ENCODE measurements around the gene ANKRD65. TPM values are rescaled to one million over a fixed set of nuclear protein-coding genes. Genes with fewer than 3 reads are reported as not detected.

Gene ANKRD65
- total RNA-seq, 1 experiment from 2014 or later, result not detected

DNA sequence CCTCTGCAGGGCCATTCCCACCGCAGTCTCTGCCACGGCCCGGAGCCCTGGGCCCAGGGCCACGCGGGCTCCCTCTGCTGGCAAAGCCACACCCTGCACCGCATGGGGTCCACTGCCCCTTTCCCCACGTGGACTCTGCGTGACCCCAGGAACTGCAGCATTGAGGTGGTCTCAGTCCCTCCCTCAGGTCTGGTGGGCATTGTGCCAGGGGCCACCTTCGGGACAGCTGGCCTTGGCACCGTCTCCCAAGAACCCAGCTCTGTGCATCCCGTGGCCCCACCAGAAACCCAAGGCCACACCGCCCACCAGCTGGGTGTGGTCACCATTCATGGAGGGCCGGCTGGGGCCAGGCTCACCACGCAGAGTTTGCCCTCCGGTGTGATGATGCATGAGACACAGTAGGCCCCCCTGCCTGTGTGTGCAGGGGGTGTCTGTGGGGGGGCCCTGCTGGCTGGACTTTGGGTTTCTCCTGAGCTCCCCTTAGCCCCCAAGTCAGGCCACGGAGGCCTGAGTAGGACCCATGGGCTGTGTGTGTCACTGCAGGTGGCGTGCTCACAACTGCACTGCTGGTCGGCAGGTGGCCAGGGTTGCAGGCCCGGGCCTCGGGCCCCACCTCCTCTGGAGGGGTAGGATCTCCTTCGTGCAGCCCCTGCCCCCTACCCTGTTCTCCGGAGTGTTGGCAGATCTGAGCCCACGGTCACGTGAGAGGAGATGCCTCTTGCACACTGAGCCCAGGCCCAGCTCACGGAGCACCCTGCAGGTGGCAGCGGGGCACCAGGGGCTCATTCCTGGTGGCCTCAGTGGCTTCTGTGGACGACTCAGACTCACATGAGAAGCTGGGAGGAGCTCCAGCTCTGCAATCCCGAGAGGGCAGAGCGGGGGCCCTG lies 20.2 kb upstream of the ANKRD65 start:
- Histone ChIP-seq H2AFZ (ENCODE audit: low read depth, low read length, poor library complexity, severe bottlenecking) (no peak overlapping the region), H3K4me2 (ENCODE audit: low read length) (peak overlapping the region; percentile 62), H3K79me2 (ENCODE audit: insufficient read depth, low read length) (peaks cover 20% of the 10 kb centered on the region; the same call in 1 of the 2 replicates), H3K4me1 (ENCODE audit: control insufficient read depth in 1 of 2, insufficient read depth in 2 of 2, low read length in 2 of 2) (peaks cover 14 to 25% of the 10 kb centered on the region in 2 experiments), H3K4me3 (replicated peaks in 1 of 2; ENCODE audit: low read depth in 1 of 2, low read length in 2 of 2) (0 out of 4 replicates have a peak overlapping the region, but pooled peaks of 1 of the 2 experiments have one; percentile 13), H3K9me2 (ENCODE audit: insufficient read depth) (no peaks in the 10 kb centered on the region), H3K9ac (ENCODE audit: low read length) (peak overlapping the region; percentile 47), H3K27ac (ENCODE audit: low read depth, low read length) (peak overlapping the region; percentile 52; the same call in 1 of the 2 replicates), H4K20me1 (ENCODE audit: insufficient read depth) (no peaks in the 10 kb centered on the region), H3K9me3 (ENCODE audit: control insufficient read depth in 1 of 2, insufficient read depth in 1 of 2, low read depth in 1 of 2, low read length in 2 of 2) (no peaks in the 10 kb centered on the region), H3K27me3 (ENCODE audit: insufficient read depth, low read length) (no peaks in the 10 kb centered on the region), H3K36me3 (ENCODE audit: control insufficient read depth in 1 of 2, insufficient read depth in 2 of 2, low read length in 2 of 2) (no peaks in the 10 kb centered on the region)
- no peak for DNase-seq (ENCODE audit: low read depth, low spot score)
- no TSS peak for BruUV-seq (replicated peaks)
- intact Hi-C loops (cut with micrococcal nuclease), result loop anchor here (2.0 kb wide), 1 partner anchor 38 kb away; no protein-coding TSS in a partner anchor
- ChIA-PET POLR2A (interaction anchor here (0.6 kb wide), 1 partner anchor 372 kb away, joined by 7 read pairs; no protein-coding TSS in a partner anchor), CTCF (interaction anchor here (0.8 to 2.9 kb wide), 8 partner anchors 12 to 70 kb away, joined by 3 to 10 read pairs (median 4); partner anchors contain the start of gene CCNL2), RAD21 (ENCODE audit: low non-redundant PET in 1 of 2, low total read pairs in 2 of 2, uncharacterized antibody in 2 of 2, unreplicated experiment in 2 of 2) (no interaction called here)
- peak; percentile 85 for ATAC-seq
- TF ChIP-seq, protein P1, sequence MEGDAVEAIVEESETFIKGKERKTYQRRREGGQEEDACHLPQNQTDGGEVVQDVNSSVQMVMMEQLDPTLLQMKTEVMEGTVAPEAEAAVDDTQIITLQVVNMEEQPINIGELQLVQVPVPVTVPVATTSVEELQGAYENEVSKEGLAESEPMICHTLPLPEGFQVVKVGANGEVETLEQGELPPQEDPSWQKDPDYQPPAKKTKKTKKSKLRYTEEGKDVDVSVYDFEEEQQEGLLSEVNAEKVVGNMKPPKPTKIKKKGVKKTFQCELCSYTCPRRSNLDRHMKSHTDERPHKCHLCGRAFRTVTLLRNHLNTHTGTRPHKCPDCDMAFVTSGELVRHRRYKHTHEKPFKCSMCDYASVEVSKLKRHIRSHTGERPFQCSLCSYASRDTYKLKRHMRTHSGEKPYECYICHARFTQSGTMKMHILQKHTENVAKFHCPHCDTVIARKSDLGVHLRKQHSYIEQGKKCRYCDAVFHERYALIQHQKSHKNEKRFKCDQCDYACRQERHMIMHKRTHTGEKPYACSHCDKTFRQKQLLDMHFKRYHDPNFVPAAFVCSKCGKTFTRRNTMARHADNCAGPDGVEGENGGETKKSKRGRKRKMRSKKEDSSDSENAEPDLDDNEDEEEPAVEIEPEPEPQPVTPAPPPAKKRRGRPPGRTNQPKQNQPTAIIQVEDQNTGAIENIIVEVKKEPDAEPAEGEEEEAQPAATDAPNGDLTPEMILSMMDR (IDR thresholded peaks at IDR 0.05 in 2 of 3, conservative IDR thresholded peaks at IDR 0.05 in 1 of 3; ENCODE audit: borderline replicate concordance in 1 of 3, insufficient read depth in 1 of 3, low read depth in 2 of 3, low read length in 2 of 3), result peak in 2 of 3 experiments; percentile 90 to 93; a peak in 4 of 6 replicates
- TF ChIP-seq SIN3A (IDR thresholded peaks at IDR 0.05; ENCODE audit: low read depth) (no peak), FOSL1 (IDR thresholded peaks at IDR 0.05; ENCODE audit: low read depth) (no peak)
- TF ChIP-seq, protein P2, sequence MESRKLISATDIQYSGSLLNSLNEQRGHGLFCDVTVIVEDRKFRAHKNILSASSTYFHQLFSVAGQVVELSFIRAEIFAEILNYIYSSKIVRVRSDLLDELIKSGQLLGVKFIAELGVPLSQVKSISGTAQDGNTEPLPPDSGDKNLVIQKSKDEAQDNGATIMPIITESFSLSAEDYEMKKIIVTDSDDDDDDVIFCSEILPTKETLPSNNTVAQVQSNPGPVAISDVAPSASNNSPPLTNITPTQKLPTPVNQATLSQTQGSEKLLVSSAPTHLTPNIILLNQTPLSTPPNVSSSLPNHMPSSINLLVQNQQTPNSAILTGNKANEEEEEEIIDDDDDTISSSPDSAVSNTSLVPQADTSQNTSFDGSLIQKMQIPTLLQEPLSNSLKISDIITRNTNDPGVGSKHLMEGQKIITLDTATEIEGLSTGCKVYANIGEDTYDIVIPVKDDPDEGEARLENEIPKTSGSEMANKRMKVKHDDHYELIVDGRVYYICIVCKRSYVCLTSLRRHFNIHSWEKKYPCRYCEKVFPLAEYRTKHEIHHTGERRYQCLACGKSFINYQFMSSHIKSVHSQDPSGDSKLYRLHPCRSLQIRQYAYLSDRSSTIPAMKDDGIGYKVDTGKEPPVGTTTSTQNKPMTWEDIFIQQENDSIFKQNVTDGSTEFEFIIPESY (IDR thresholded peaks at IDR 0.05; ENCODE audit: extremely low read depth, insufficient replicate concordance, low read length), result no peak
